Measurements from ENCODE around the gene NDUFB6.
A peak's percentile ranks its signal among the peaks of the same experiment; 100 is the strongest.
"Not testable (repeated sequence)": the region's sequence is repeated elsewhere in the genome, so short reads cannot be mapped to it uniquely, and the experiment has no call there.

Gene NDUFB6

DNA sequence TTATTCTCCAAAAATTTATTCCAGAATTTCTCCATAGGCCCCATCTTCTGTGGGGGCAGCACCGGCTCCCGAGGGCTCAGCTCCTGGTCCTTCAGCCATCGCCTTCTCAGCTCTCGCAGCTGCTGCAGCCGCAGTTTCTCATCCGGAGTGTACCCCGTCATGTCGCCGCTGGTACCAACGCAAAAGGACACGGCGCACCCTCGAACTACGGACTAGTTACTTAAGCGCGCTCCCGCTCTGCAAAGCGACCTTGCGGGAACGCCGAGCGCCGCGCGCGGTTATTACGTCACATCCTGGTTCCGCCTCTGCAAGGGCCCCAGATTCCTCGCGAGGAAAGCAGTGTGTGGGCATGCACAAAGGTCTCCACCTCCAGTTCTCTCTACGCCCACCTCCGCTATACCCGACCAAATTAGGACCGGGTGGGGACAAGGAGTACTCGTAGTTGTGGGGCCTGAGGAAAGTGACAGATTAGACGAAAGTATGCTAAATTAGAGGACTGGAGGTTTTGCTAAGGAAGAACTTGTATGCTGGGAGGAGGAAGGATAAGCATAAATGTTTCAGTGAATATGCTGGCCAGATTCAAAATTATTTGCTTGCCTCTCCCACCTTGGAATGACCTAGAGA, at the start of gene NDUFB6:
TSS of gene NDUFB6 (minus strand) at position 260 of the 624 bp plus-strand sequence. CDS start at position 161, 99 bp downstream.
- peak; percentile 89 for DNase-seq (ENCODE audit: low read depth)

DNA sequence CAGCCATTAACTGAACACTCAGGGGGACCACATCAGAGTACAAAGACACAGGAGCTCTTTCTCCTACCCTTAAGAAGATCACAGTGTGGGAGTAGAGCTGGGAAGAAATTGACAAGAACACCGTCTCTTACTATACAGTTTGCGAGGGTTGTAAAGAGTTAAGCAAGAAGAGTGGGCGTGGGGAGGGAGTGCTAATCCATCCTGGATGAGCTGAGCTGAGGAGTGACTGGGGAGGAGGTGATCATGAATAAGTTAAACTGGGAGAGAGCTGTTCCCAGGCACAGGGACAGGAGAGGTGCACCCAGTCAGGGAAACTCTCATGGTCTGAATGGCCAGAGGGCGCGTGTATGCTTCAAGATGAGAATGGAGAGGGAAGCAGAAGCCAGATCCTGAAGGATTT, 45.3 kb upstream of the NDUFB6 start:
- DNase-seq (ENCODE audit: low read depth) = no peak

DNA sequence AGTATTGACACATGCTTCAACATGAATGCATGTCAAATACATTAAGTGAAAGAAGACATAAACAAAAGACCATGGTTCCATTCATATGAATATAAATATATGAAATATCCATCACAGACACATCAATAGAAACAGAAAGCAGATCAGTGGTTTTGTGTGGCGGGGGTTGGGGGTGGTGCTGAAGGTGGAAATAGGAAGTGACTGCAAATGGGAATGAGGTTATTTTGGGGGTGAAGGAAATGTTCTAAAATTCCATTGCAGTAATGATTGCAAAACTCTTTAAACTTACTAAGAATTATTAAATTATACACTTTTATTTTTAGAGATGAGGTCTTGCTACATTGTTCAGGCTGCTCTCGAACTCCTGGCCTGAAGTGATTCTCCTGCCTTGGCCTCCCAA, 33.9 kb upstream of the NDUFB6 start:
- DNase-seq (ENCODE audit: low read depth) = no peak

DNA sequence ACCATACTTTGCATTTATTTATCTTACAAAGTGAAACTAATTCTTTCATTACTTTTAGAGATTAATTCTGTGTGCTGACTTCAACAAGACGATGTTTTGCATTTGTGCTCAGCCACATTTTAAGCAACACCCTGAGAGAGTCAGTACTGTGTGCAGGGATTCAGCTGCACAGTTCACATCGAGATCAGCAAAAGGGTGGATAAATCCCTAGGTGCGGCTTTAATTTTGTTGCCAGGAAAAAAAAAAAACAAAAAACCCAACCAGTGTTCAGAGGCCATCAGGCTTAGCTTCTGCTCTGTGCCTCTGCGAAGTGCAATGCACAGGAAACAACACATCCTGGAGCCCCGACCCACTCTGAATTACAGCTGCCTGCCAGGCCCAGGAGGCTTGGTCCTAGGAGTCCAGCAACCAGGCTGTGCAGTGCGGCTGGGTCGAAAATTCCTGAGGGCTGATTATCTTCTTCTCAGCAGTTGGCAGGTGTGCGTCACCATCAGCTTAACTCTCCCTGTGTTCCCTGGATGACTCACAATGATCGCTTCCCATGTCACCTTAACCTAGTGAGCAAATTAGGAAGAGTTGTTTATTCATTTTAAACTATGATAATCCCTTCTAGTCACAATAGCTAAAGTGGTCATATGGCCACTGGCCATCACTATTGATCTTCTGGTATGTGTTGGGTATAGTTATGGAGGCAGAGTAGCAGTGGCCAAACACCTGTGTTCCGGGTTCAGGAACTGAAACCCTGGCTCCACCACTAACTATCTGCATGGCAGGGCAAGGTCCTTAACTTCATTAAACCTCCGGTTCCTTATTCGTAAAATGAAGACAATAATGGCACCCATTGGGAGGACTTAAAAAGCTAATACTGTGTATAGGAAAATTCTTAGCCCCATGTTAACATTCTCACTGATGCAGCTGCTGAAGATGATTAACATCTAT, 31.2 kb upstream of the NDUFB6 start:
- DNase-seq (ENCODE audit: low read depth) = no peak

DNA sequence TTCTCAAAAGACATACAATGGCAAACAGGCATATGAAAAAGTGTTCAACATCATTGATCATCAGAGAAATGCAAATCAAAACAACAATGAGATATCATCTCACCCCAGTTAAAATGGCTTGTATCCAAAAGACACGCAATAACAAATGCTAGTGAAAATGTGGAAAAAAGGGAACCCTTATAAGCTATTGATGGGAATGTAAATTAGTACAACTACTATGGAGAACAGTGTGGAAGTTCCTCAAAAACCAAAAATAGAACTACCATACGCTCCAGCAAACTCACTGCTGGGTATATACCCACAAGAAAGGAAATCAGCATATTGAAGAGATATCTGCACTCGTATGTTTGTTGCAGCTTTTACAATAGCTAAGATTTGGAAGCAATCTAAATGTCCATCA, 26.1 kb upstream of the NDUFB6 start:
- DNase-seq (ENCODE audit: low read depth) = not testable (repeated sequence)

DNA sequence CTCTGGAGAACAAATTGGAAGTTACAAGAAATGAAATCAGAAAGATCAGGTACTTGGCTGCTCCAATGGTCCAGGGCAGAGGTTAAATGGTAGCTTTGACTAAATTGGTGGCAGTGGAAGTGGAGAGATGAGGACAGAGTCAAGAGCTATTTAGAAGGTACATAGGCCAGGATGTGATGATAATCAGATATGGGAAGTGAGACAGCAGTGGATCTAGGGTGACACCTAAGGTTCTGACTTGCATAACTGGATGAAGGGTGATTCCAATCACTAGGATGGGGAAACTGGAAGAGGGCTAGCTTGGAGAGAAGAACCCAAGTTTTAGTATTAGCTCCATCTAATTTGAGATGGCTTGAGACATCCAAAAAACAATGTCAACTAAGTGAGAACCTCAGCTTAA, 24.0 kb upstream of the NDUFB6 start:
- no peak for DNase-seq (ENCODE audit: low read depth)

DNA sequence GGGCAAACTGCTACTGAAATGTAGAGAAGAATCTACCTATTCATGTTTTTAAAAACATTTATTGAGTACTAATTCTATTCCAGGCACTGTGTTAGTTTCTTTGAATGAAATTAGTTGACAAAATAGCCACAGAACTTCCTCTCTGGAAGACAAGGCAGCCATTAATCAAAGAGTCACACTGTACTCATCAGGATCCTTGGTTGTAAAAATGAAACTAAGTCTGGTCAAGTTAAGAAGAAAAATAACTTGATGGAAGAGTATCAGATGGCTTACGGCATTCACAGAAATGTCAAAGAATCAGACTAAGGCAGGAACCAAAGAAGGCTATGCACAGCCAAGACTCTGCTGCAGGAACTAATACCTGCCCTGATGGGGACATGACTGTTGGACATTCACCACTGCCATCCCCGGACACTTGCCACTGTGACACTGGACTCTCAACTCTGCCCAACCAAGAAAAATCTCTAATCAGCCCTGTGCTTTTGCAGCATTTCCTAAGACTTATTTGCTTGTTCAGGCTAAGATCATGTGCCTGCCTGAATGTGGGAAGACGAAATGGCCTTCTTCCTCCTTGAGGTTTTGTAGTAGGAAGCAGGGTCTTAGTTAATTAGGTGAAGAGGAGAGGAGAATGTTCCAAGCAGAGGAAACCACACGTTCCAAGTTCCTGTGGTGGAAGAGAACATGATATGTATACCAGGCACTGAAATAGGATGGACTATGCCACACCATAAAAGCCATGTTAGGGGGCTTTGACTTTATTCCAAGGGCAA, 23.3 kb upstream of the NDUFB6 start:
- DNase-seq (ENCODE audit: low read depth) = no peak

DNA sequence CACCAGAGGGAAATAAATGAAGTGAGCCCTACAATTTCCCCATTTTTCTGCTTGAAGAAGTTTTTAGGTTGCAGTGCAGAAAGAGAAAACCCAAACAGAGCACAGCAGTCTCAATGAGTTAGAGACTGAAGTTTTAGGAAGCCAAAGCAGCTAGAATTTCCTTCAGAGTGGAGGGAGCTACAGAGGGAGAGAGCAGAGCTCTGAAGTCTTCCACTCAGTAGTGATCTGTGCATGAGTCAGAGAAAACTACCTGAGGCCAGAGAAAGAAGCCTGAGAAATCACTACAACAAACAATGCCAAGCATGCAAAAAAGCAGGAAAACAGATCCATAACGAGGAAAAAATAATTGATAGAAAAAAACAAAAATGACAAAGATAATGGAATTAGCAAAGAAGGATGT, 17.9 kb upstream of the NDUFB6 start:
- DNase-seq (ENCODE audit: low read depth) = no peak

DNA sequence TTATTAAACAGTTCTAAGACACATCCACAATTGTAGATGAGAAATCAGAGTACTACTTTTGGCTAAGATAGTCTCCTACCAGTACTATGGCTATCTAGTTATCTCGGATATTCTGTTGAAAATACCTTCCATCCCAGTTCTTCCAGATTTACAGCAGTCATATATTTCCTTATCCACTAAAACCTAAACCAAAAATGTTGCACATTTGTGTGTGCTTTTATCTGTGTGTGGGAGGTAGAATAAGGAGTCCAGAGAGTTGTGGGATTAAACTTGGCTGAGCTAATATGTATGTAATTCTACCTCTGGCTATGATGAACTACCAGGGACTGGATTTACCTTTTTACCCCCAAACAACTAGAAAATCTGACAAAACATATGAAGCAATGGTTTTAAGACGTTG, 17.5 kb upstream of the NDUFB6 start:
- DNase-seq (ENCODE audit: low read depth) = no peak

DNA sequence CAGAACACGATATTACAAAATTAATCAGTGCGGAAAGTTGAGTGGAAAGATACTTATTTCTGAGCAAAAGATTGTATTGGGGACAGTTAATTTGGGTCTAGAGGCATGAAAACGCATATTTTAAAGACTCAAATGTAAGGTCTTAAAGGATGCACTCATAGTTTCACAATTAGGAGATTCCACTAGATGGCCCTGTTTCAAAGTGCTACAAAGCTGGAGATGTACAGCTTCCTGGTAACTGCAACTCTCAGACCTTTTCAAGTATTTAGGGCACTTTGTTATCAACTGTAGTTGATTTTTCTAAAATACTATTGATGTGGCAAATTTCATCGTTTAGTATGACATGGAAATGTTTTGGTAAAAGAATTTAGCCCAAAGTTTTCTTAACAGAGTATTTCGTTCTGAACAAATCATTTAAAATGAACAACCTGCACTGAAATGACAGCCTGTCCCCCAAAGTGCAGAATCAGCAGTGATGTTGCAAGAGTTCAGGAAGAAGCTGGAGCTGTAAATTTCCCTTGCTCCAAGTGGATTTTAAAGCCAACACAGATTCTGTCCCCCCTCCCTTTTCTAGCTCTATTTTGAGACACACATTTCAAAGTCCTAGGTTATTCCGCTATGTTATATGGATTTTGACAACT, 16.2 kb upstream of the NDUFB6 start:
- DNase-seq (ENCODE audit: low read depth) = peak; percentile 23

DNA sequence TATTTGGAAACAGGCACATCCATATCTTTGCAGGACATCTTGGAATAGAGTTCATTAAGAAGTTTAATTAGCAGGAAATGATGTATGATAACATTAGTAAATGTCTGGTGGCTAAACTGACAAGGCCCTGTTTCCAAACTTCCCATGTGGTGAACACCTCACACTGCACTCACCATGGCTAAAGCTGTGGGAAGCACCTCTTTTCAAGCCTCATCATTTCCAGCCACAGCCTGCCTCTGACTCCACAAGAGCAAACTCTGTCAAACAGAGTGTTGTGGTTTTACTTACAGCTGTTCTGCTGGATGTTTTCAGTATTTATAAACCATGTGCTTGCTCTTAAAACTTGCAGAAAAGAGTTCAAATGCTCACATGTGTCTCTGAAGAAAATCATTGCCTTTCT, 14.9 kb upstream of the NDUFB6 start:
- no peak for DNase-seq (ENCODE audit: low read depth)

DNA sequence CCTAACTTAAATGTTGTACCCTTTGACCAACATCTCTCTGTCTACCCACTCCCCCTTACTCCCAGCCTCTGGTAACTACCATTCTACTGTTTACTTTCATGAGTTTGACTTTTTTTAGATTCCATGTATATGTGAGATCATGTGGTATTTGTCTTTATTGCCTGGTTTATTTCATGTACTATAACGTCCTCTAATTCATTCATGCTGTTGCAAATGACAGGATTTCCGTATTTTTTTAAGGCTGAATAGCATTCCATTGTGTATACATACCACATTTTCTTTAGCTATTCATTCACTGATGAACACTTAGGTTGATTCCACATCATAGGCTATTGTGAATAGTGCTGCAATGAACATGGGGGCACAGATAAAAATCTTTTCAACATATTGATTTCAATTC, 11.8 kb upstream of the NDUFB6 start:
- no peak for DNase-seq (ENCODE audit: low read depth)

DNA sequence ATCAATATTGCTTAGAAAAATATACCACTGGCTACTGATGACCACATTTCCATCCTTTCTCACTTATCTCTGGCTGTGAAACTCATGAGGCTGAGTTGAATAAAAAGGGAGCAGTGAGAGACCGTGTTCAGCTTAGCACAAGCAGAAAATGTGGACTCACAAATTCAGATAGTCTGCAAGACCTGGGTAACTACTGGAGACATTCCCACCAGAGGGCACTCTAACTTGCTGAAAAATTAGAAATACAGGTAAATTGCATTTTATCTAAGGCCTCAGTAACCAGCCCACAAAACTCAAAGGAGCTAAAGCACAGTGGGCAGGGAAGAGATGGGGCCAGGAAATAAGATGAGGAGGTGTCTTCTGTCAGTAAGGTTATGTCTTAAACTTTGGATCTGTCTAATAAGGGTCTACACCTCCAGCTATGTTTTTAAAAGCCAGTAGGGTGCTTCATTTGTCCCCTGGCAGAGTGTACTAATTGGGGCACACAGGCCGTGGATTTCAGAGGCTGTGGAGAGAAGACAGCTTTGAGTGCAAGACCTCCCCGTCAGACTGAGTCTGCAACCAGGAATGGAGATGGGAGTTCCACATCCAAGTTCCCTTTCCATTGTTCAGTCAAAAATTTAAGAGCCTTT, 8.7 kb upstream of the NDUFB6 start:
- peak; percentile 36 for DNase-seq (ENCODE audit: low read depth)

DNA sequence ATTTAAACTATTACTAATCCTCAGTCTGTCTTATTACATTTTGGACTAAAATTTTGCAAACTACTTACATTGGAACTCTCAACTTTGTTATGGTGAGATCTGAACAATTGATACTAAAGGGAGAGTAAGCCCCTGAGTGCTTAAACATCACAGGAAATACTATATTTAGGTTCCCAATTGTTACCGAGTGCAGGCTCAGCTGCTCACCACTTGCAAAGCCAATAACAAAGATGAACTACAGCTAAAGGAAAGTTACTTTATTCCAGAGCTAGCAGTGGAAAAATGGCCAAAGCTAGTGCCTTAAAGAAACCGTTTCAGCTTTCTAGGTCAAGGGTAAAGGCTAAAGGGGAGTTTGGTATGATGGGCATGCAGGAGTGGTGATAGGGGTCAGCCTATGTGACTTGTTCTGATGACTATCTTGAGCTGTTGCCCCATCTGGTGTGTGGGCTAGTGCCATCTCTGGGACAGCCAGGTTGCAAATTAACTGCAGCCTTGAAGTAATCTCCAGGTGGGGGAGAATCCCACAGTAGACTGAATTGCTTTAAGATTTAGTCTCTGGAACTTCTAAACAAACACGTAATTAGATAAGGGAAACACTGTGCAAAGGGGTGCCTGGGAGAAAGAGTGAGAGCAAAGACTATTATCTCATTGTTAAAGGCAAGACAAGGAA, 7.8 kb upstream of the NDUFB6 start:
- DNase-seq (ENCODE audit: low read depth) = no peak

DNA sequence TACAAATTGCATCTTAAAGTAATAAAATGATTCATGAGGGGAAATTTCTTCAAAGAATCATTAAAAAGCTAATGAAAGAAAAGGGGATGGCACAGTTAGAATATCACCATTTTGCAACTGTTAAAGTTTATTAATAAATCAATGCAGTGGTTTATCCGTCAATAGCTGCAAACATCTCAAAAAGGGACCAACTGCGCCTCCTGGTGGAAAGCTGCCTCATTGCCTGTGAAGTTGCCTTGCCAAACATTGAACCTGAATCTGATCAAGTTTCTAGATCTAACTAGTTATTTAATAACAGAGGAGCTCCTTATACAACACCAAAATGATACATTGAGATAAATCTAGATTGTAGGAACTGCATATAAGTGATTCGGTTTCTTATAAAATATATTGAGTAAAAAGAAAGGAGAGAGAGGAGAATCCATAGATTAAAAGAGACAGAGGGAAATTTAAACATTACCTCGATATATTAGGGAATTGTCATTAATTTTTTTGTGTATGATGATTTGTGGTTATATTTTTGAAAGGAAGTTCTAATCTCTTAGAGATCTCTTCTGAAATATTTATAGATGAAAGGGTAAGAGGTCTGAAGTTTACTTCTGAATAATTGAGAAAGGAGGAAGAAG, 6.9 kb upstream of the NDUFB6 start:
- DNase-seq (ENCODE audit: low read depth) = peak; percentile 34

DNA sequence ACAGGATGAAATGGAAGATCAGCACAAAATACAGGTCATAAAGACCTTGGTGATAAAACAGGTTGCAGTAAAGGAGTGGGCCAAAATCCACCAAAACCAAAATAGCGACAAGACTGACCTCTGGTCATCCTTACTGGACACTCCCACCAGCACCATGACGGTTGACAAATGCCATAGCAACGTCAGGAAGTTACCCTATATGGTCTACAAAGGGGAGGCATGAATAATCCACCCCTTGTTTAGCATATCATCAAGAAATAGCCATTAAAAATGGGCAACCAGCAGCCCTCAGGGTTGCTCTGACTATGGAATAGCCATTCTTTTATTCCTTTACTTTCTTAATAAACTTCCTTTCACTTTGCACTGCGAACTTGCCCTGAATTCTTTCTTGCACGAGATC, 6.0 kb upstream of the NDUFB6 start:
- DNase-seq (ENCODE audit: low read depth) = no peak

DNA sequence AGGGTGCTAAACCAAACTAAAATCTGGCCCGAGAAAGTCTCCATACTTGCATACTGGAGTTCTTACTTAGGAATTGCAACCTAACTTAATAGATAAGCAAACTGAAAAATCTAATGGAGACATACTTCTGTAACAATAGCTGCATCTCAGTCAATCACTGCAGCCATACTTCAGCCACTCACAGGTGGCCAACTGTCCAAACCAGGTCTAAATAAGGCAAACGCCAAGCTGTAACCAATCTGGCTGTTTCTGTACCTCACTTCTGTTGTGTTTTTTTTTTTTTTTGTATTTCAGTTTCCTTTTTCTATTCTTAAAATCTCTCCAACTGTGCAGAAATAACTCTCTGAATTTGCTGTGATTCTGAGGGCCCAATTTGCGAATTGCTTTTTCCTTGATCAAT, 4.4 kb upstream of the NDUFB6 start:
- no peak for DNase-seq (ENCODE audit: low read depth)

DNA sequence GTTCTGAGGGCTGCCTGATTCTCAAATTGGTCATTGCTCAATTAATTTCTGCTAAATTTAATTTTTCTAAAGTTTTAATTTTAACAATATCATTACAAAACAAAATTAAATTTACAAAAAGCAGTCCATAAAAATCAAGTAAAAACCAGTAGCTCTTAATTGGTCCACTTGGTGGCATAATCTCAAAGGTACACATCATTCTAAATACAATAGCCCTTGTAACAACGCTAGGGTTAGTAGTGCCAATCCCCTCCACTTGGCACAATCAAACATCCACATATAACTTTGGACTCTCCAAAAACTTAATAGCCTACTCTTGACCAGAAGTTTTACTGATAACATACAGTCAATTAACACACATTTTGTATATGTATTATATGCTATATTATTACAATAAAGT, 1.9 kb upstream of the NDUFB6 start:
- DNase-seq (ENCODE audit: low read depth) = no peak

DNA sequence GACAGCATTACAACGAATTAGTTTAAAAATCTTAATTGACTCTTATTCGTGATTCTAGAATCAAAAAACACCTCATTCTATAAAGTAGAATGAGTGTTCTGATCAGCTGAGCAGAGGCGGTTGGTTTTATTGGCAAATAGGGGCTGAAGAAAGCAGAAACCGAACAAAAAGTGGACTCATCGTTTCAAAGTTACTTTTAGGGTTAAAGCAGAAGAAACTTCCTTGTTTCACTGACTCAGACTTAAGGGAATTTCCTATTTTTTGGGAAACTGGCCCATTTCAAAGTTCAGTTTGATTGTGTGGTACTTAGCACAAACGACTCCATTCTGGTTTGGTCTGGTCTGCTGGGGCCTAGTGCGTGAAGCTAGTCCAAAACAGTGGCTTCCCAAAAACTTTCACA, 862 bp upstream of the NDUFB6 start:
- no peak for DNase-seq (ENCODE audit: low read depth)

DNA sequence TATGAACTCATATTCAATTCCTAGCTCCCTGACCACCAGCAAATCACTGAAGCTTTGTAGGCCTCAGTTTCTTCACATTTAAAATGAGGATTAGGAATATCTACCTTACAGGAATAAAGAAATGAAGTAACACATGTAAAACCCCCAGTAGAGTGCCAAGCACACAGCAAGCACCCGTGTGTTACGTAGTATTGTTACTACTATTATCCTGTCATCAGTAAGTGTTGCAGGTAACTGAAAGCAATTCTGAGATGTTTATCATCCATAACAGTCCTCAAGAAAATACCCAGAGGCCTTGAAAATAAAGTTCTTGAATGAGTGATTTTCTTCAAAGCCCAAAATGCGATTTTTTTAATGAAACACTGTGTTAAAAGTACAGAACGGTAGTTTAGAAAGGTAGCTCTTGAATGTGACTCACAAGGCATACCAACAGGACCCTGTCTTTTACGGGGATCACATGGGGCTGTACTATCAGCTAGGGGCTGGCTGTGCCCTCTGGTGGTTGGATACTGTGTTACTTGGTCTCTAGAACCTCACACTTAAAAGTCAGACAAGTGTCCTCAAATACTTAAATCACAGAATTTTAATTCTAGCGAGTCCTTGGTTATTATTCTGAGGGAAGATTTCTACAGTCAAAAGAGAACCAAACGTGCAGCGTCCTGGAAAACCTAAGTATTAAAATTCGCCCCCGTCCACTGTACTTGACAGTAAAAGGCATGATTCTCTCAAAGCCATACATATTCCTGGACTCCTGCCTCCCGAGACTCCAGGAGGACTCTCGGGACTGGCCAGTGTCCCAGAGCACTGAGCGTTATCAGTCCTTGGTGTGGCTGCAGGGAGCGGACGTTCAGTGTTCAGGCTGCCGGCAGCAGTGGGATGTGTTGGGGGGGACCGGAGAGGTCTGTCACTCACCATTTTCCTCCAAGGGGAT, 725 bp downstream of the NDUFB6 start:
- DNase-seq (ENCODE audit: low read depth) = peak; percentile 69

Data from HS-27A (cell line).